ENCODE data around the gene RABGAP1L.
"Not testable (repeated sequence)": the region's sequence is repeated elsewhere in the genome, so short reads cannot be mapped to it uniquely, and the experiment has no call there.

RABGAP1L gene

GRCh38 chr1:174809755-174810280 is 650.5 kb downstream of the RABGAP1L start:
- DNase-seq (ENCODE audit: low read depth): no peak
- TF ChIP-seq CTCF (conservative IDR thresholded peaks at IDR 0.05; ENCODE audit: low read depth, low read length): no peak
- H3K4me3 ChIP-seq (ENCODE audit: low read length): no peak overlapping the region

GRCh38 chr1:174812016-174812415 is 652.7 kb downstream of the RABGAP1L start:
- DNase-seq (ENCODE audit: low read depth): no peak
- TF ChIP-seq CTCF (conservative IDR thresholded peaks at IDR 0.05; ENCODE audit: low read depth, low read length): no peak
- no peak overlapping the region for H3K4me3 ChIP-seq (ENCODE audit: low read length)

GRCh38 chr1:174812656-174813055 is 653.3 kb downstream of the RABGAP1L start:
- no peak for TF ChIP-seq CTCF (conservative IDR thresholded peaks at IDR 0.05; ENCODE audit: low read depth, low read length)
- no peak overlapping the region for H3K4me3 ChIP-seq (ENCODE audit: low read length)
- DNase-seq (ENCODE audit: low read depth): no peak

GRCh38 chr1:174815036-174815435 is 655.7 kb downstream of the RABGAP1L start:
- no peak for TF ChIP-seq CTCF (conservative IDR thresholded peaks at IDR 0.05; ENCODE audit: low read depth, low read length)
- no peak overlapping the region for H3K4me3 ChIP-seq (ENCODE audit: low read length)
- no peak for DNase-seq (ENCODE audit: low read depth)

GRCh38 chr1:174815474-174815908 is 656.2 kb downstream of the RABGAP1L start:
- no peak for DNase-seq (ENCODE audit: low read depth)
- no peak overlapping the region for H3K4me3 ChIP-seq (ENCODE audit: low read length)
- no peak for TF ChIP-seq CTCF (conservative IDR thresholded peaks at IDR 0.05; ENCODE audit: low read depth, low read length)

- DNase-seq (ENCODE audit: low read depth); H3K4me3 ChIP-seq (ENCODE audit: low read length): not testable (repeated sequence)
These were observed 657.3 kb downstream of the RABGAP1L start for GRCh38 chr1:174816621-174817020.

- H3K4me3 ChIP-seq (ENCODE audit: low read length): no peak overlapping the region
- DNase-seq (ENCODE audit: low read depth): no peak
These were observed 658.8 kb downstream of the RABGAP1L start for GRCh38 chr1:174818014-174818616.

More at GRCh38 chr1:174818014-174818616, 658.8 kb downstream of the RABGAP1L start:
- no peak for TF ChIP-seq CTCF (conservative IDR thresholded peaks at IDR 0.05; ENCODE audit: low read depth, low read length)

Measured in retinal pigment epithelial cell (primary cell).